Caki2 (cell line): ENCODE results near the gene ITIH1. TPM values are rescaled to one million over a fixed set of nuclear protein-coding genes. Genes with fewer than 3 reads are reported as not detected.

Experiments
- total RNA-seq: library from RNA; depleted of rRNA; stranded (reverse); fragments of >200 nt; shearing (Covaris generic); gene quantifications from 2 replicates; pipeline ENCODE4 v1.2.3, GENCODE V29; 2014; ENCODE audit warnings: low replicate concordance; rRNA removed

The ITIH1 gene
- total RNA-seq, 1 experiment from 2014 or later = not detected

Other genes with a start within 250 kb of the ITIH1 start
- gene NT5DC2, start 243.7 kb upstream of the ITIH1 start, total RNA-seq = 13.2 and 14.4 TPM in 2 replicates
- gene UQCC5, start 241.0 kb upstream of the ITIH1 start, total RNA-seq = 1.8 and 35.7 TPM in 2 replicates
- 3.4 and 4.4 TPM in 2 replicates for gene PBRM1, start 91.7 kb upstream of the ITIH1 start, total RNA-seq
- 95.6 and 127 TPM in 2 replicates for gene GNL3, start 91.6 kb upstream of the ITIH1 start, total RNA-seq
- gene GLT8D1, start 71.8 kb upstream of the ITIH1 start, total RNA-seq = 60.8 and 82.8 TPM in 2 replicates
- gene SPCS1, start 71.5 kb upstream of the ITIH1 start, total RNA-seq = 66.9 and 83.5 TPM in 2 replicates
- gene NEK4, start 6.7 kb upstream of the ITIH1 start, total RNA-seq = 16.4 and 27.3 TPM in 2 replicates
- not detected in 2 replicates for gene ITIH3, start 17.2 kb downstream of the ITIH1 start, total RNA-seq
- gene ITIH4, start 53.1 kb downstream of the ITIH1 start, total RNA-seq = not detected in 2 replicates
- not detected in 2 replicates for gene MUSTN1, start 57.4 kb downstream of the ITIH1 start, total RNA-seq
- gene STIMATE, start 119.9 kb downstream of the ITIH1 start, total RNA-seq = 7.5 and 10.4 TPM in 2 replicates